ENCODE measurements around the gene ADGRE1. TPM values are rescaled to one million over a fixed set of nuclear protein-coding genes. Genes with fewer than 3 reads are reported as not detected.

ADGRE1 gene
- total RNA-seq, 2 donors from 2014 or later: not detected

GRCh38 chr19:6947745-6948144 lies 60.4 kb downstream of the ADGRE1 start:
- H3K4me1 ChIP-seq (ENCODE audit: control insufficient read depth, insufficient read depth, low read length): no peaks in the 10 kb centered on the region
- DNase-seq: no peak
- no peak overlapping the region for H3K9ac ChIP-seq (ENCODE audit: extremely low read depth, low read length, poor library complexity, severe bottlenecking)
- TF ChIP-seq CTCF (conservative IDR thresholded peaks at IDR 0.05): no peak
- no peaks in the 10 kb centered on the region for H3K27me3 ChIP-seq (ENCODE audit: control insufficient read depth, insufficient read depth, low read length, poor library complexity, severe bottlenecking)
- H3K27me3 Mint-ChIP-seq (ENCODE audit: insufficient read depth): no peaks in the 10 kb centered on the region
- H3K27ac Mint-ChIP-seq: no peak overlapping the region
- no peaks in the 10 kb centered on the region for H3K4me1 Mint-ChIP-seq
- H3K4me3 ChIP-seq (ENCODE audit: low read length): no peak overlapping the region
- peaks cover 3% of the 10 kb centered on the region for H3K36me3 Mint-ChIP-seq (ENCODE audit: low read depth)
- H3K9me3 ChIP-seq (ENCODE audit: control insufficient read depth, low read length): peaks cover 32% of the 10 kb centered on the region
- 58 to 69% methylated on average over 5 of the region's 5 CpGs for WGBS, 2 experiments (ENCODE audit: insufficient coverage in 1 of 2, insufficient read length in 1 of 2)
- H3K36me3 ChIP-seq (ENCODE audit: control insufficient read depth, insufficient read depth, low read length): no peaks in the 10 kb centered on the region
- H3K4me3 Mint-ChIP-seq: no peak overlapping the region
- H3K9me3 Mint-ChIP-seq: peaks cover 69% of the 10 kb centered on the region
- H3K27ac ChIP-seq (ENCODE audit: low read depth, low read length): no peak overlapping the region

- Histone ChIP-seq H3K9ac (ENCODE audit: extremely low read depth, low read length, poor library complexity, severe bottlenecking) (no peak overlapping the region), H3K27me3 (ENCODE audit: control insufficient read depth, insufficient read depth, low read length, poor library complexity, severe bottlenecking) (no peaks in the 10 kb centered on the region), H3K4me3 (ENCODE audit: low read length) (no peak overlapping the region), H3K36me3 (ENCODE audit: control insufficient read depth, insufficient read depth, low read length) (no peaks in the 10 kb centered on the region), H3K9me3 (ENCODE audit: control insufficient read depth, low read length) (peaks cover 38% of the 10 kb centered on the region), H3K4me1 (ENCODE audit: control insufficient read depth, insufficient read depth, low read length) (no peaks in the 10 kb centered on the region), H3K27ac (ENCODE audit: low read depth, low read length) (no peak overlapping the region)
- 70% methylated on average over 2 of the region's 2 CpGs; no CpG with 5 or more reads in 1 of the 2 experiments for WGBS, 2 experiments (ENCODE audit: insufficient coverage in 1 of 2, insufficient read length in 1 of 2)
- no peaks in the 10 kb centered on the region for H3K27me3 Mint-ChIP-seq (ENCODE audit: insufficient read depth)
- peaks cover 3% of the 10 kb centered on the region for H3K36me3 Mint-ChIP-seq (ENCODE audit: low read depth)
- no peak for DNase-seq
- TF ChIP-seq CTCF (conservative IDR thresholded peaks at IDR 0.05): no peak
- H3K9me3 Mint-ChIP-seq: peaks cover 59% of the 10 kb centered on the region
- no peak overlapping the region for H3K4me3 Mint-ChIP-seq
- H3K27ac Mint-ChIP-seq: no peak overlapping the region
- no peaks in the 10 kb centered on the region for H3K4me1 Mint-ChIP-seq
Measured at GRCh38 chr19:6948884-6949283, 61.5 kb downstream of the ADGRE1 start.

GRCh38 chr19:6952956-6953355 lies 65.6 kb downstream of the ADGRE1 start:
- Mint-ChIP-seq H3K27ac (no peak overlapping the region), H3K27me3 (ENCODE audit: insufficient read depth) (no peaks in the 10 kb centered on the region), H3K9me3 (peaks cover 31% of the 10 kb centered on the region), H3K4me1 (no peaks in the 10 kb centered on the region), H3K36me3 (ENCODE audit: low read depth) (no peaks in the 10 kb centered on the region), H3K4me3 (no peak overlapping the region)
- no peak overlapping the region for H3K27ac ChIP-seq (ENCODE audit: low read depth, low read length)
- no peaks in the 10 kb centered on the region for H3K27me3 ChIP-seq (ENCODE audit: control insufficient read depth, insufficient read depth, low read length, poor library complexity, severe bottlenecking)
- H3K9me3 ChIP-seq (ENCODE audit: control insufficient read depth, low read length): peaks cover 63% of the 10 kb centered on the region
- no peak for TF ChIP-seq CTCF (conservative IDR thresholded peaks at IDR 0.05)
- H3K4me1 ChIP-seq (ENCODE audit: control insufficient read depth, insufficient read depth, low read length): no peaks in the 10 kb centered on the region
- peak; percentile 42 for DNase-seq
- H3K36me3 ChIP-seq (ENCODE audit: control insufficient read depth, insufficient read depth, low read length): no peaks in the 10 kb centered on the region
- H3K9ac ChIP-seq (ENCODE audit: extremely low read depth, low read length, poor library complexity, severe bottlenecking): no peak overlapping the region
- 81 to 87% methylated on average over 9 of the region's 9 CpGs for WGBS, 2 experiments (ENCODE audit: insufficient coverage in 1 of 2, insufficient read length in 1 of 2)
- H3K4me3 ChIP-seq (ENCODE audit: low read length): no peak overlapping the region
